ENCODE results near the gene LMBR1L.
A peak's percentile ranks its signal among the peaks of the same experiment; 100 is the strongest.

Gene LMBR1L

DNA sequence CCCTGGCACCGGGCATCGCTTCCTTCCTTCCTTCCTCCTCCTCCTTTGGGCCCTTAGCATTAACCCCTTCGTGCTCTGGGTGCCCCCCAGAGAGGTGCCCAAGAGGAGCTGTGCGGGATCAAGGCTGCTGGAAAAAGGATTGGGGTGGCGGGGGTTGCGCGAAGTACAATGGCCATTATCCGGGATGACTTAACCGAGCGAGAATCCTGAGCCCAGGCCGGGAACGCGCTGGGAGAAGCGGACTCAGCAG, 18.9 kb downstream of the LMBR1L start:
- no peak for TF ChIP-seq CTCF (IDR thresholded peaks at IDR 0.05; ENCODE audit: borderline replicate concordance, insufficient read depth, low read depth, low read length)
- no peak overlapping the region for H3K4me3 ChIP-seq (ENCODE audit: low read depth, low read length)

- no peak overlapping the region for H3K4me3 ChIP-seq (ENCODE audit: low read depth, low read length)
- no peak for TF ChIP-seq CTCF (IDR thresholded peaks at IDR 0.05; ENCODE audit: borderline replicate concordance, insufficient read depth, low read depth, low read length)
Measured at GRCh38 chr12:49091056-49091835, 19.4 kb downstream of the LMBR1L start.

DNA sequence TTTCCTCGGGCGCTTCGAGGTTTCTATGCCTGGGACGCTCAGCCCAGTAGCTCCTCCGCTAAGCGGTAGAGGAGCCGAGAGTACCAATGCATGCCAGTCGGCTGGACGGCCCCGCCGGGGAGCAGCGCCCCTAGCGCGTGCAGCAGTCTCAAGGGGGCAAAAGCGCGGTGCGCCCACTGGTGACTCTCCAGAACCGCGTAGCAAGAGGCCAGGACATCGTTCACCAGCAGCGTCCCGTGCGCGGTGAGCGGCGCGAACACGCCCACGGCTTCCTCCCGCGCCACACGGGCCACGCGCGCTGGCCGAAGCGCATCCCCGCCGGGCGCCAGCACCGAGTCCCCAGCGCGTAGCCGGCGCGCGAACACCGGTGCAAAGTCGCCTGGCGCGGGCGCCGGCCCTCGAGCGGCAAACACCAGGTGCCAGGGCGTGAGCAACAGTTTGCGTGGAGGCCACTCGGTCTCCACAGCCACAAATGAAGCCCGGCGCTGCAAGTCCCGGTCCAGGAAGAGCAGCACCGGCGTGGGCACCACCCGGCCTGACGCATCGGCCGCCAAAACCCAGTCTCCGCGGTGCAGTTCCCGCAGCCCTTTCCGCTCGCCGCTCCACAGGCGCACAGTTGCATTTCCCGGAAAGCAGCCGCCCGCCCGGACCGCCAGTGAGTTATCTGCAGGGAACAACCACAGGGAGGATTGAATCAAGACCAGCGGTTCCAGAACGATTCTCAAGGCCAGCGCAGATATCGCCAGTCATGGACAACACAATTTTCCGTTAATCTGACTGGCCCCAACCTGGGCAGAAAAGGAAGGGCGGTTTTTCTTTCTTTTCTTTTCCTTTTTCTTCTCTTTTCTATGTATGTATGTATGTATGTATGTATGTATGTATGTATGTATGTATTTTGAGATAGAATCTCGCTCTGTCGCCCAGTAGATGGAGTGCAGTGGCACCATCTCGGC, 20.6 kb downstream of the LMBR1L start:
- peak; percentile 38 for TF ChIP-seq CTCF (IDR thresholded peaks at IDR 0.05; ENCODE audit: borderline replicate concordance, insufficient read depth, low read depth, low read length)
- no peak overlapping the region for H3K4me3 ChIP-seq (ENCODE audit: low read depth, low read length)

DNA sequence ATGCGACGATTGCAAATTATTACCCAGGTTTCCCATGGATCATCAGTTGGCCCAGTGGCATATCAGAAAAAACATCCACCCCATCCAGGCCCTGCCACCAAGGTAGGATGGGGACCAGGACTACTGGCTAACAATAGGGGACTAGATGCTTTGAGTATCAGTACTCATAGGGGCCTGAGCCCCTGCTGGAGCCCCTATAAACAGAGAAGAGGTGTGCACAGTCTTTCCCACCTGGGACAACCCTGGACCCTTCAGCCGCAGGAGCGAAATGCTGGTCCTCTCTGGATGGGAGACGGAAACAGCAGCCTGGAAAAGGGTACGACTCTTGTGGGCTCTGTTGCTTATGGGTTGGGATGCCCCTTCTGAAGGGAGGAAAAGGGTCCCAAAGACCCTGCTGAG, 21.7 kb downstream of the LMBR1L start:
- no peak for TF ChIP-seq CTCF (IDR thresholded peaks at IDR 0.05; ENCODE audit: borderline replicate concordance, insufficient read depth, low read depth, low read length)
- H3K4me3 ChIP-seq (ENCODE audit: low read depth, low read length): no peak overlapping the region

- peak; percentile 94 for TF ChIP-seq CTCF (IDR thresholded peaks at IDR 0.05; ENCODE audit: borderline replicate concordance, insufficient read depth, low read depth, low read length)
- no peak overlapping the region for H3K4me3 ChIP-seq (ENCODE audit: low read depth, low read length)
Measured at GRCh38 chr12:49088150-49088931, 22.3 kb downstream of the LMBR1L start.

- no peak for TF ChIP-seq CTCF (IDR thresholded peaks at IDR 0.05; ENCODE audit: borderline replicate concordance, insufficient read depth, low read depth, low read length)
- H3K4me3 ChIP-seq (ENCODE audit: low read depth, low read length): no peak overlapping the region
Measured at GRCh38 chr12:49086116-49086515, 24.5 kb downstream of the LMBR1L start.
